Thymus (tissue), 11 donors: ENCODE results near the gene CNTNAP5. TPM values are rescaled to one million over a fixed set of nuclear protein-coding genes. Genes with fewer than 3 reads are reported as not detected.

Experiments used
- DNase-seq, 9 donors: peaks; one replicate each; pipeline ENCODE4 v3.0.0-alpha.2; 2013; ENCODE audit warnings: low spot score in 9 of 9, low read depth in 6 of 9, missing footprints in 1 of 9
- H3K27ac ChIP-seq, 2 donors: one replicate each; pipeline ENCODE4 v1.5.1; 2013; ENCODE audit warnings: control low read depth in 1 of 2, low read depth in 1 of 2, low read length in 1 of 2, mild to moderate bottlenecking in 1 of 2, moderate library complexity in 1 of 2
- H3K27me3 ChIP-seq, 2 donors: one replicate each; pipeline ENCODE4 v1.5.1; 2013; ENCODE audit warnings: low read length in 1 of 2; ENCODE audit not compliant: control insufficient read depth in 2 of 2, insufficient read depth in 1 of 2
- H3K36me3 ChIP-seq, 2 donors: one replicate each; pipeline ENCODE4 v1.5.1; 2013; ENCODE audit warnings: low read length in 1 of 2, mild to moderate bottlenecking in 1 of 2, moderate library complexity in 1 of 2; ENCODE audit not compliant: control insufficient read depth in 2 of 2, insufficient read depth in 2 of 2
- H3K4me1 ChIP-seq, 2 donors: one replicate each; pipeline ENCODE4 v1.5.1; 2013; ENCODE audit warnings: low read length in 2 of 2; ENCODE audit not compliant: control insufficient read depth in 2 of 2, insufficient read depth in 2 of 2
- H3K4me3 ChIP-seq, 2 donors: one replicate each; pipeline ENCODE4 v1.5.1; 2013; ENCODE audit warnings: low read length in 2 of 2, control low read depth in 1 of 2, mild to moderate bottlenecking in 1 of 2
- H3K9me3 ChIP-seq, 2 donors: one replicate each; pipeline ENCODE4 v1.5.1; 2013; ENCODE audit warnings: low read length in 1 of 2, mild to moderate bottlenecking in 1 of 2; ENCODE audit not compliant: control insufficient read depth in 2 of 2, insufficient read depth in 1 of 2
- WGBS: extraction: QIAGEN DNeasy Blood & Tissue Kit; methylation state at CpG from one replicate; pipeline ENCODE4 v1.1.7; 2013; 5-methylcytosine and 5-hydroxymethylcytosine counted together
- polyA plus RNA-seq: library from polyadenylated mRNA; stranded (reverse); fragments of 200-250 nt; gene quantifications from one replicate; pipeline ENCODE4 v1.2.3, GENCODE V29; 2013
- total RNA-seq: library from RNA; stranded (reverse); fragments of 120-200 nt; gene quantifications from one replicate; pipeline ENCODE4 v1.2.4, GENCODE V29; 2013
- donor health status: healthy.

The CNTNAP5 gene
- total and polyA plus RNA-seq, 2 donors = 0.02 to 0.14 TPM

DNA sequence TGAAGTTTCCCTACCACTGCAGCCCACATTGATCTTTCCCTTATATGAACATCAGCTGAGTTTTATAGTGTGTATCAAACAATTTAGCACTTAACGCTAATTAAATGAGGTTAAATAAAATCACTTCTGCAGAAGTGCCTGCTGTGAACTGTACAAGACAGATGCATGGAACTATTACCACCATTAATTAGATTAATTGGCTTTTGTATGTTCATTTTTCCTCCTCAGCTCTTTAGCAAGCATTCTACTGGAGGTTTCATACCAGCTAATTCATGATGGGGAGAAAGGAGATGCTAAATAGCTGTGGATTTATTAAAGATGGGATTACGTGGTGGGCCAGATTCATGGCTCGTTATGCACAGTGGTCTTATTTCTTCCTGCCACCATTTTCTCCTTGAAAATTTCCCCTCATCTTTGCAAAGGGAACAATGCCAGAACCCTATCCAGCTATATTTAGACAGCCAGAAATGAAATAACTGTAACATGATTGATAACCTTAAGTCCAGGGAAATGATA, 96.7 kb downstream of the CNTNAP5 start:
- Histone ChIP-seq H3K9me3 (no peaks in the 10 kb centered on the region), H3K4me1 (no peaks in the 10 kb centered on the region), H3K36me3 (no peaks in the 10 kb centered on the region), H3K4me3 (no peak overlapping the region), H3K27me3 (no peaks in the 10 kb centered on the region), H3K27ac (no peak overlapping the region)
- DNase-seq = no peak
- 97% methylated on average over 3 of the region's 3 CpGs for WGBS

DNA sequence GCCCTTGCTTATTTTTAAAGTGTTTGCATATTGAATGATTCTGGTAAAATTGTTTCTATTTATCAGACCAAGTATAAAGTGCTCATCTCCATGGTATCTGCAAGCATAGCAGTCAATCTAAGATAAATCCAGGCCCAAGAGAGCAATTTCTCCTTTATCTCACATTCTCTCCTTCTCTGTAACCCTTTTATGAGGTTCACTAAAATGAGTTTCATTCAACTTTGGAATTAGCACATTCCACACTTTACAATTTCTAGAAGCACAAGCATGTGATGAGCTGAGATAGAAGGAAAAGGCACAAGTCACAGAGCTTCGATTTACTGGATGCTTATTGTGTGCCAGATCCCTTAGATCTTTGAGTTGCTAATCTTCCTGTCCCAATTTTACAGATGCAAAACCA, 97.3 kb downstream of the CNTNAP5 start:
- 96% methylated on average over 1 of the region's 1 CpG for WGBS
- no peaks in the 10 kb centered on the region for H3K27me3 ChIP-seq
- no peak for DNase-seq
- no peak overlapping the region for H3K4me3 ChIP-seq
- H3K36me3 ChIP-seq = no peaks in the 10 kb centered on the region
- H3K4me1 ChIP-seq = no peaks in the 10 kb centered on the region
- no peak overlapping the region for H3K27ac ChIP-seq
- H3K9me3 ChIP-seq = no peaks in the 10 kb centered on the region

DNA sequence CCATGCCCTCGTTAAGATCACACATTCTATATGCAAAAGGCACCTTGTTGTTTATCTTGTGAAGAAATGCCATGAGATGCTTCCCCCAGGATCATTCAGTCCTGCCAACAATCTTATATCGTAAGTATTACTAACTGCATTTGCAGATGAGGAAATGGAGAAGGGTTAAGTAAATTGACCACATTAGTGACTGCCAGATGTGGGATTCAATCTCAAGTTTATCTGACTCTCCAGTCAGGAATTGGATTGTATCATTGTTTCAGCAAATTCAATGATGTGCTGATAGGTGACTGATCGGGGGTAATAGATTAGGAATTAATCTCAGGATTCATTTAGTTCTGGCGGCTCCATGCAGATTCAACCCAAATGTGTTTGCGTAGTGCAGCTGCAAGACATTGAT, 106.2 kb downstream of the CNTNAP5 start:
- Histone ChIP-seq H3K4me3 (no peak overlapping the region), H3K4me1 (no peaks in the 10 kb centered on the region), H3K9me3 (no peaks in the 10 kb centered on the region), H3K27ac (no peak overlapping the region), H3K27me3 (no peaks in the 10 kb centered on the region), H3K36me3 (no peaks in the 10 kb centered on the region)
- DNase-seq = no peak
- WGBS = 92% methylated on average over 5 of the region's 5 CpGs

DNA sequence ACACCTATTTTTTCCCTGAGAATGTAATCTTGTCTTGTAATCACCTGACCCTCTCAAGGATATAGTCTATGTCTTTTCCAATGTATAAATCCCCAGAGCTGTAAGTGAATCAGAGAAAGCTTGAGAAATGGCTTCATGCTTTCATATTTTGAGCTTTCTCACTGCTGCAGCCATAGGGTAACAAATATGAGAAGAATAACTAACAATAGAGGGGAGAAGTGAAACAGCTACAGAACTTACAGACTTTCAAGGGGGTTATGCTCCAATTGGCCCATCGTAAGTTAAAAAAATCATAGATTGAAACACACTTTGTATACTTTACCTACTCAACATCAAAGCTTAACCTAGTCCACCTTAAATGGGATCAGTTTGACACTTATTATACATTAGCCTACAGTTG, 111.0 kb downstream of the CNTNAP5 start:
- no peak for DNase-seq
- whole genome bisulfite sequencing = 98% methylated on average over 1 of the region's 1 CpG
- H3K27ac ChIP-seq = no peak overlapping the region
- H3K4me3 ChIP-seq = no peak overlapping the region
- H3K4me1 ChIP-seq = no peaks in the 10 kb centered on the region
- H3K27me3 ChIP-seq = no peaks in the 10 kb centered on the region
- H3K9me3 ChIP-seq = peaks cover 0 to 5% of the 10 kb centered on the region in 2 donors
- H3K36me3 ChIP-seq = no peaks in the 10 kb centered on the region

DNA sequence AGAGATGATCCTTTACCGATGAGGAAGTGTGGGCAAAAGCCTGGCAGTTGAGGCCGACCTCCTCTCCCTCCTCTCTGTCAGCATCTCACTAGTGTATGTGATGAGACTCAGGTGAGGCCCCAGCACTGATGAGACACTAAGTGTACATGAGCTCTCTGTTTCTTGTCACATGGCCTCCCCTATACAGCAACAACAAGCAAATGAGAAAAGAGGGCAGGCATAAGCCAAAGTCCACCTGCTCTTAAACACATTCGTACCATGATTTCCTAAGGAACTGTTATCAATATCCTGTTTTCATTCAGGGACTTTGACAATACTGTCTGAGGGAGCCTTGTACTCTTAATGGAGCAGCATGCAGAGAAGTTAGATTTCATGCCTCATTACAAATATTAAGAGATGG, 113.0 kb downstream of the CNTNAP5 start:
- no peak for DNase-seq
- no peaks in the 10 kb centered on the region for H3K36me3 ChIP-seq
- no peaks in the 10 kb centered on the region for H3K27me3 ChIP-seq
- no peak overlapping the region for H3K4me3 ChIP-seq
- no peak overlapping the region for H3K27ac ChIP-seq
- peaks cover 0 to 5% of the 10 kb centered on the region in 2 donors for H3K9me3 ChIP-seq
- WGBS = 82% methylated on average over 3 of the region's 3 CpGs
- no peaks in the 10 kb centered on the region for H3K4me1 ChIP-seq

DNA sequence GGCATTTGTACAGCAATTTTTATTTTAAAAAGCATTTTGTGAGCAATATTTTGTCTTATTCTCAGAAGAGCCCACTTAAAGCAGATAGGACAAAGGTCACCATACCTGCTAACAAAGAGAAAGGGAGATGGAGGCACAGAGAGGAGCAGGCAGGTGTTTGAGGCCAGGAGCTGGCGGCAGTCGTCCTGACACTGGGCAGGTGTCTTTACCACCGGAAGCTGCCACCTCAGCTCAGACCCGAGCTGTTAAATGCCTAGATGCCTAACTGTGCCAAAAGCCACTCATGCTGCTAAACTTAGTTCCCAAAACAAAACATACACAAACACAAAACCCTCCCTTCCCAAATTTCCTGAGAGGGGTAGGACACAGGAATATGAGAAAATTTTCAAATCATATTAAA, 120.9 kb downstream of the CNTNAP5 start:
- no peaks in the 10 kb centered on the region for H3K27me3 ChIP-seq
- no peaks in the 10 kb centered on the region for H3K36me3 ChIP-seq
- WGBS = 77% methylated on average over 4 of the region's 4 CpGs
- no peaks in the 10 kb centered on the region for H3K4me1 ChIP-seq
- no peak for DNase-seq
- no peak overlapping the region for H3K27ac ChIP-seq
- H3K4me3 ChIP-seq = no peak overlapping the region
- peaks cover 0 to 4% of the 10 kb centered on the region in 2 donors for H3K9me3 ChIP-seq

DNA sequence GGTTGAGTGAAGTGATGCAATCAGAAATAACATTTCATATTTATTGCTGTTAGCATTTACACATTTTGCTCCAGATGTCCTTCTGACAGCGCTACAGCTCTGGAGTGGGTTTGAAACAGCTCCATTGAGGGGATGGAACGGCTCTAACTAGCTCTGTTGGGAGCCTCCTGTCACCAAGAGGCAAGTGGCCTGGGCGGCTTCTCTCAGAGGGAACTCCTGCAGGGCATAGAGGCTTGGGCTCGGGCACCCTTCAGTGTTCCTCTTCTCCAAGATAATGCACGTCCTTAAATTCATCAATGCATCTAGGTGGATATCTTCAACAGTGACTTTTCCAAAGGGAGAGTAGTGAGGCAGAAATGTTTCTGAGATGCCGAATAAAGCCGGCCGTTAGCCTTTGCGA, 122.5 kb downstream of the CNTNAP5 start:
- DNase-seq = no peak
- peaks cover 0 to 4% of the 10 kb centered on the region in 2 donors for H3K9me3 ChIP-seq
- no peak overlapping the region for H3K27ac ChIP-seq
- H3K27me3 ChIP-seq = no peaks in the 10 kb centered on the region
- no peaks in the 10 kb centered on the region for H3K4me1 ChIP-seq
- H3K36me3 ChIP-seq = no peaks in the 10 kb centered on the region
- 82% methylated on average over 9 of the region's 9 CpGs for WGBS
- H3K4me3 ChIP-seq = no peak overlapping the region

DNA sequence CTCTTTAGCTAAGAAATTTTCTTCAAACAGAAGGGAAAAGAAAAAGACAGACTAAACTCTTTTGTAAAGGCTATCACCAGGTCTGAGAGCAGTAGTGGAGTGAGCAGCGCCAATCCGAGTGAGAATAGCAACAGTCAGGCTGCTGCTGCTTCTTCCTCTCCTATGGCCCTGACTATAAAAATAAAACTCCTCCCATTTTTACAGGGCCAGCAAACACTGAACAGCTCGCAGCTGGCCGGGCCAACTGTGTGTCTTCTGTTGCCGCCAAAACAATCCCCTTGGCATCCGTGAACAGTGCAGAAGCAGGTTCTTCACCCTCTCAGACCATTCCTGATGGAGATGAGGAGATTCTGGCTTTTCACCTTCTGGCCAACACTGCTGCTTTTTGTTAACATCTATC, 124.5 kb downstream of the CNTNAP5 start:
- H3K9me3 ChIP-seq = peaks cover 0 to 4% of the 10 kb centered on the region in 2 donors
- no peak overlapping the region for H3K4me3 ChIP-seq
- 84% methylated on average over 6 of the region's 6 CpGs for WGBS
- H3K27me3 ChIP-seq = no peaks in the 10 kb centered on the region
- H3K27ac ChIP-seq = no peak overlapping the region
- no peaks in the 10 kb centered on the region for H3K4me1 ChIP-seq
- DNase-seq = no peak
- no peaks in the 10 kb centered on the region for H3K36me3 ChIP-seq

DNA sequence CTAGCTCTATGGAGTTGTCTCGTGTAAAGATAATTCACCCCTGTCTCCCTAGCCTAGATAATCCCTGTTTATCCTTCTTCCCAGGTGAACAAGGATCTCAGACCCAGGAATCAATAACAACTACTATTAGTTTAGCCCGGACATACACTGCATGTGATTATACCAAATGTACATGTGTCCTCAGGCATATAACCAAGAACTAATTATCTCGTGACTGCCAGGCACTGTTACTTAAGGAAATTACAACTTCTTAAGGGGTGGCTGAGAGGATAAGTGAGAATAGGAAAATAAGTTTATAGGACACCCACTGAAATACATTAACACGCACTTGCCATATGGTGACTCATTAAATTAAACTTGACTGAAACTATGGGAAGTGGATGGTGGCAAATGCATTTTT, 126.6 kb downstream of the CNTNAP5 start:
- Histone ChIP-seq H3K9me3 (peaks cover 0 to 4% of the 10 kb centered on the region in 2 donors), H3K36me3 (no peaks in the 10 kb centered on the region), H3K27ac (no peak overlapping the region), H3K4me1 (no peaks in the 10 kb centered on the region), H3K4me3 (no peak overlapping the region), H3K27me3 (no peaks in the 10 kb centered on the region)
- WGBS = 95% methylated on average over 4 of the region's 4 CpGs
- DNase-seq = no peak

DNA sequence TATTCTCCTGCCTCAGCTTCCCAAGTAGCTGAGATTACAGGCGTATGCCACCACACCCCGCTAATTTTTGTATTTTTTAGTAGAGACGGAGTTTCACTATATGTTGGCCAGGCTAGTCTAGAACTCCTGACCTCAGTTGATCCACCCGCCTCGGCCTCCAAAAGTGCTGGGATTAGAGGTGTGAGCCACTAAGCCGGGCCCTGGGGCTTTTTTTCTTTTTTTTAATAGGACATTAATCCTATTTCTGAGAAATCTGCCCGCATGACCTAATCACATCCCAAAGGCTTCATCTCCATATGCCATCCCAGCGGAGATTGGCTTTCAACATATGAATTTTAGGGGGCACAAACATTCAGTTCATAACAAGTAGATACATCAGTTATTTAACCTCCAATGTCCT, 128.6 kb downstream of the CNTNAP5 start:
- Histone ChIP-seq H3K36me3 (no peaks in the 10 kb centered on the region), H3K27ac (no peak overlapping the region), H3K9me3 (no peaks in the 10 kb centered on the region), H3K4me1 (no peaks in the 10 kb centered on the region), H3K4me3 (no peak overlapping the region), H3K27me3 (no peaks in the 10 kb centered on the region)
- no peak for DNase-seq
- 96% methylated on average over 8 of the region's 8 CpGs for WGBS
